IPS-18a (cell line): ENCODE measurements around the gene PALM.

Experiments
- H3K27ac ChIP-seq: one replicate; pipeline ENCODE4 v1.5.1; 2013; ENCODE audit warnings: low read length
- H3K27me3 ChIP-seq: one replicate; pipeline ENCODE4 v1.6.1; 2013; ENCODE audit warnings: mild to moderate bottlenecking, low read length; ENCODE audit not compliant: control insufficient read depth, insufficient read depth
- H3K36me3 ChIP-seq: one replicate; pipeline ENCODE4 v1.6.1; 2013; ENCODE audit warnings: low read depth, low read length; ENCODE audit not compliant: control insufficient read depth
- H3K4me1 ChIP-seq: one replicate; pipeline ENCODE4 v1.6.1; 2013; ENCODE audit warnings: low read depth, low read length; ENCODE audit not compliant: control insufficient read depth
- H3K4me3 ChIP-seq: one replicate; pipeline ENCODE4 v1.5.1; 2013; ENCODE audit warnings: low read length
- H3K9ac ChIP-seq: one replicate; pipeline ENCODE4 v1.6.1; 2013; ENCODE audit warnings: mild to moderate bottlenecking, low read length, moderate library complexity
- H3K9me3 ChIP-seq: one replicate; pipeline ENCODE4 v1.6.1; 2013; ENCODE audit warnings: low read depth, low read length; ENCODE audit not compliant: control insufficient read depth

Gene PALM

DNA sequence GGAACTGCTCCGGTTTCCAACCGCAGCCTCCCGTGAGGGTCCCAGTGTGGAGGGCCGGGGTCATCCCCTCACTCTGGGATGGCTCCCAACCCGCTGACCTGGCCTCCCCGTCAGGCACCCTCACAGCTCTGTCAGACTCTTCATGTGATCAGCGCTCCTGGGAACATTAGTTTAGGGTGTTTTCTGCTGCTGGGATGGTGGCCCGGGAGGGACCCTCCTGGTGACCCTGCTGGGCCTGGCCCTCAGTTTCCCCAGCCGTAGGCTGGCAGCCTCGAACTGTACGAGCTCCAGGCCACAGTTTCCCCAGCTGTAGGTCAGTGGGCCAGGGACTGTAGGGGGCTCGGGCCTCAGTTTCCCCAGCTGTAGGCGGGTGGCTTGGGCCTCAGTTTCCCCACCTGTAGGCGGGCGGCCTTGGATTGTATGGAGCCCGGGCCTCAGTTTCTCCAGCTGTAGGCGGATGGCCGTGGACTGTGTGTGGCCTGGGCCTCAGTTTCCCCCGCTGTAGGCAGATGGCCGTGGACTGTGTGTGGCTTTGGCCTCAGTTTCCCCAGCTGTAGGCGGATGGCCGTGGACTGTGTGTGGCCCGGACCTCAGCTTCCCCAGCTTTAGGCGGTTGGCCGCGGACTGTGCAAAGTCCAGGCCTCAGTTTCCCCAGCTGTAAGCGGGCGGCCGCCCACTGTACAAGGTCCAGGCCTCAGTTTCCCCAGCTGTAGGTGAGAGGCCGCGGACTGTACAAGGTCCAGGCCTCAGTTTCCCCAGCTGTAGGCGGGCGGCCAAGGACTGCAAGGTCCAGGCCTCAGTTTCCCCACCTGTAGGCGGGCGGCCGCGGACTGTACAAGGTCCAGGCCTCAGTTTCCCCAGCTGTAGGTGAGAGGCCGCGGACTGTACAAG, 87.2 kb downstream of the PALM start:
- Histone ChIP-seq H3K9me3 (no peaks in the 10 kb centered on the region), H3K27me3 (no peaks in the 10 kb centered on the region), H3K4me1 (peaks cover 10% of the 10 kb centered on the region), H3K27ac (no peak overlapping the region), H3K36me3 (peaks cover 17% of the 10 kb centered on the region), H3K4me3 (peak overlapping the region; percentile 61), H3K9ac (no peak overlapping the region)

DNA sequence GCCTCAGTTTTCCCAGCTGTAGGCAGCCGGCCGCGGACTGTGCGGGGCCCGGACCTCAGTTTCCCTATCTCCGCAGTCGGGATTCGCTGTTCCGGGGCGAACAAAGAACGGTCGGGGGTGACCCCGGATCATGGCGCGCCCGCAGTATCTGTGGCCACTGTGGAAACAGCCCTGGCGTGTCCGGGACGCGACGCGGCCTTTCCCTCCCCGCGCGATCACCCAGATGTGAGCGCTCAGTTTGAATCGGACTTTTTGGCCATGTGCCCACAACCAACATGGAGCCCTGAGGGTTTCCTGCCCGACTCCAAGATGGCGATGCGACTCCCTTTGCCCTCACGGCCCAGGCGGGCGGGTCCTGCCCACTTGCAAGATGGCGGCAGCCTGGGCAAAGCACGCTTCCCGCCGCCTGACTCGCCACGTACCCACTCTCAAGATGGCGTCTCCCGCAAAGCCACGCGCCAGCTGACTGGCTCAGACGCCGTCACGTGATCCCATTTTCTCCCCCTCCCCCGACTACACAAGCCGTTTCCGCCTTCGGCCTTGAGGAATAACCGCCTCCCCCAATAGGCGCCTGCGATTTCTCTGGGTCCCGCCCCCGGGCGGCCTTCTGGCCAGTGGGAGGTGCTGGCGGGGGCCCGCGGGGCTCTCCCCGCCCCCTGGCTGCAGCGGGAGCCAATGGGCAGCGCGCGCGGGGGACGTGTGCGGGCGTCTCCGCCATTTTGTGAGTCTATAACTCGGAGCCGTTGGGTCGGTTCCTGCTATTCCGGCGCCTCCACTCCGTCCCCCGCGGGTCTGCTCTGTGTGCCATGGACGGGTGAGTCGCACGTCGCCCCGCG, 88.2 kb downstream of the PALM start, which contains the start of gene PTBP1:
TSS of gene PTBP1 (plus strand) at position 761 of the 836 bp plus-strand sequence. CDS start at position 807, 46 bp downstream.
- Histone ChIP-seq H3K9ac (peak within 1 kb of the TSS; percentile 89), H3K36me3 (peaks cover 26% of the 10 kb centered on the region), H3K27ac (no peak within 1 kb of the TSS), H3K27me3 (no peaks in the 10 kb centered on the region), H3K4me3 (peak within 1 kb of the TSS; percentile 68), H3K4me1 (peaks cover 13% of the 10 kb centered on the region), H3K9me3 (no peaks in the 10 kb centered on the region)
